ENCODE data around the gene ARMH3.
"Not testable (repeated sequence)": the region's sequence is repeated elsewhere in the genome, so short reads cannot be mapped to it uniquely, and the experiment has no call there.

ARMH3 gene

DNA sequence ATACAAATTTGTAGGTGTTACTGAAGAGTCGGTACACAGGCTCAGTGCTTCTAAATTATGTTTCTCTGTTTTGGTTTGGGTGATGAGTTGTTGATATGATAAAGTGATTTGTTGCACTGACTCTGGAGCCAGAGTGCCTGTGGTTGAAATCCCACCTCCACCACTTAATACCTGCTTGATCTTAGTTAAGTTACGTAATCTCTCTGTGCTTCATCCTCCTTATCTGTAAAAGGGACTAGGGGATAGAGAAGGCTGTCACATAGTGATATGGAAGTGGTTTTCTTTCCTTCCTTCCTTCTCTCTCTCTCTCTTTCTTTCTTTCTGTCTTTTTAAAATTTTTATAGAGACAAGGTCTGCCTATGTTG, 8.5 kb upstream of the ARMH3 start:
- no peaks in the 10 kb centered on the region for H3K27me3 ChIP-seq (replicated peaks; ENCODE audit: control insufficient read depth, insufficient read depth, low read length)
- DNase-seq (ENCODE audit: extremely low read depth, insufficient read length), result no peak
- TF ChIP-seq, protein P1, sequence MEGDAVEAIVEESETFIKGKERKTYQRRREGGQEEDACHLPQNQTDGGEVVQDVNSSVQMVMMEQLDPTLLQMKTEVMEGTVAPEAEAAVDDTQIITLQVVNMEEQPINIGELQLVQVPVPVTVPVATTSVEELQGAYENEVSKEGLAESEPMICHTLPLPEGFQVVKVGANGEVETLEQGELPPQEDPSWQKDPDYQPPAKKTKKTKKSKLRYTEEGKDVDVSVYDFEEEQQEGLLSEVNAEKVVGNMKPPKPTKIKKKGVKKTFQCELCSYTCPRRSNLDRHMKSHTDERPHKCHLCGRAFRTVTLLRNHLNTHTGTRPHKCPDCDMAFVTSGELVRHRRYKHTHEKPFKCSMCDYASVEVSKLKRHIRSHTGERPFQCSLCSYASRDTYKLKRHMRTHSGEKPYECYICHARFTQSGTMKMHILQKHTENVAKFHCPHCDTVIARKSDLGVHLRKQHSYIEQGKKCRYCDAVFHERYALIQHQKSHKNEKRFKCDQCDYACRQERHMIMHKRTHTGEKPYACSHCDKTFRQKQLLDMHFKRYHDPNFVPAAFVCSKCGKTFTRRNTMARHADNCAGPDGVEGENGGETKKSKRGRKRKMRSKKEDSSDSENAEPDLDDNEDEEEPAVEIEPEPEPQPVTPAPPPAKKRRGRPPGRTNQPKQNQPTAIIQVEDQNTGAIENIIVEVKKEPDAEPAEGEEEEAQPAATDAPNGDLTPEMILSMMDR (IDR thresholded peaks at IDR 0.05; ENCODE audit: insufficient read depth, low read length, poor library complexity, severe bottlenecking), result no peak
- peak overlapping the region; percentile 72 for H3K4me3 ChIP-seq (replicated peaks; ENCODE audit: low read depth, low read length)
- H3K36me3 ChIP-seq (ENCODE audit: control insufficient read depth, insufficient read depth, low read length), result peaks cover 12% of the 10 kb centered on the region

DNA sequence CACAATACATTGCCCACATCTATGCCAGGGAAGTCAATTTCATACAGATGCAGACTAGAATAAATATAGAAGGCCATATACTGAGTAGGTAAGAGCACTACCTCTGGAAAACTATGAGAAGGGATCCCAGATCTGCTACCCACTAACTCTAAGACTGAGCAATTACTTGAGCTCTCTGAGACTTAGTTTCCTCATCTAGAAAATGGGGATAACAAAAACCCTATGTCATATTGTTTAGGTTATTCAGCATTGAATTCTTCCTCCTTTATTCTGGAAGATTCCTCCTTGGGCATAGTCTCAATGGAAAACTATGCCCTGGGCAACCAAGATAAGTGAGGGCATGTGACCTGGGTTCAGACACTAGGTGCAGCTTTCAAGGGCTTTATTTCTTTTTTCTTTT, 4.0 kb upstream of the ARMH3 start:
- H3K27me3 ChIP-seq (replicated peaks; ENCODE audit: control insufficient read depth, insufficient read depth, low read length), result no peaks in the 10 kb centered on the region
- H3K36me3 ChIP-seq (ENCODE audit: control insufficient read depth, insufficient read depth, low read length), result no peaks in the 10 kb centered on the region
- DNase-seq (ENCODE audit: extremely low read depth, insufficient read length), result no peak
- TF ChIP-seq, protein P1 (IDR thresholded peaks at IDR 0.05; ENCODE audit: insufficient read depth, low read length, poor library complexity, severe bottlenecking), result no peak
- no peak overlapping the region for H3K4me3 ChIP-seq (replicated peaks; ENCODE audit: low read depth, low read length)

DNA sequence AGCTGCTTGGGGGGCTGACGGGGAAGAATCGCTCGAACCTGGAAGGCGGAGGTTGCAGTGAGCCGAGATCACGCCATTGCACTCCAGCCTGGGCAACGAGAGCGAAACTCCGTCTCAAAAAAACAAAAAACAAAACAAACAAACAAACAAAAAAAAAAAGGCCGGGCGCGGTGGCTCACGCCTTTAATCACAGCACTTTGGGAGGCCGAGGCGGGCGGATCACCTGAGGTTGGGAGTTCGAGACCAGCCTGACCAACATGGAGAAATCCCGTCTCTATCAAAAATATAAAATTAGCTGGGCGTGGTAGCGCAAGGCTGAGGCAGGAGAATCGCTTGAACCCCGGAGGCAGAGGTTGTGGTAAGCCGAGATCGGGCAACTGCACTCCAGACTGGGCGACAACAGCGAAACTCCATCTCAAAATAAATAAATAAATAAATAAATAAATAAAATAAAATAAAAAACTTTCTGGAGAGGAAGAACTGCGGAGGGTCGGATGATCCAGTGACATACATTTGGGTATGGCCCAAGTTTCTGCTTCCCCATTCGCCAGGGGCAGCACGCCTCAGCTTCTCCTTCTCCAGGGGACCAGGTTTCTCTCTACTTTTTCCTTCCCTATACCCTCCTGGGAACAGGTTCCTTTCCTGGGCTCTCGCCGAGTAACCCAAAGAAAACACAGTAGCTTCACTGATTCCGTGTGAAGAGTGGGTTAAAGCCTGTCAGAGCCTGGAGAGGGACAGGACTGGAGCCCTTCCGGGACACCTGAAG, 909 bp downstream of the ARMH3 start:
- DNase-seq (ENCODE audit: extremely low read depth, insufficient read length), result not testable (repeated sequence)

DNA sequence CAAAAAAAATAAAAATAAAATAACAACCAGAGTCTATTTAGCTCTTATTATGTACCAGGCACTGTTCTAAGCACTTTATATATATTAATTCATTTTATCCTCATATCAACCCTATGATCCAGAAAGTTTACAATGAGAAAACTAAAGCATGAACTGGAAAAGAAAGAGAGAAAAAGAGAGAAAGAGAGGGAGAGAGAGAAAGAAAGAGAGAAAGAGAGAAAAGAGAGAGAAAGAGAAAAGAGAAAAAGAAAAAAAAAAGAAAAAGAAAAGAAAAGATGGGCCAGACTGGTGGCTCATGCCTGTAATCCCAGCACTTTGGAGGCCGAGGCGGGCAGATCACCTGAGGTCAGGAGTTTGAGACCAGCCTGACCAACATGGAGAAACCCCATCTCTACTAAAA, 9.9 kb downstream of the ARMH3 start:
- no peak for DNase-seq (ENCODE audit: extremely low read depth, insufficient read length)
- Histone ChIP-seq H3K27me3 (replicated peaks; ENCODE audit: control insufficient read depth, insufficient read depth, low read length) (no peaks in the 10 kb centered on the region), H3K4me3 (replicated peaks; ENCODE audit: low read depth, low read length) (no peak overlapping the region), H3K36me3 (ENCODE audit: control insufficient read depth, insufficient read depth, low read length) (no peaks in the 10 kb centered on the region)
- TF ChIP-seq, protein P1 (IDR thresholded peaks at IDR 0.05; ENCODE audit: insufficient read depth, low read length, poor library complexity, severe bottlenecking), result no peak

More for the DNA sequence above, 909 bp downstream of the ARMH3 start:
- H3K4me3 ChIP-seq (replicated peaks; ENCODE audit: low read depth, low read length), result peak overlapping the region; percentile 96
- H3K27me3 ChIP-seq (replicated peaks; ENCODE audit: control insufficient read depth, insufficient read depth, low read length); H3K36me3 ChIP-seq (ENCODE audit: control insufficient read depth, insufficient read depth, low read length): not testable (repeated sequence)

DNA sequence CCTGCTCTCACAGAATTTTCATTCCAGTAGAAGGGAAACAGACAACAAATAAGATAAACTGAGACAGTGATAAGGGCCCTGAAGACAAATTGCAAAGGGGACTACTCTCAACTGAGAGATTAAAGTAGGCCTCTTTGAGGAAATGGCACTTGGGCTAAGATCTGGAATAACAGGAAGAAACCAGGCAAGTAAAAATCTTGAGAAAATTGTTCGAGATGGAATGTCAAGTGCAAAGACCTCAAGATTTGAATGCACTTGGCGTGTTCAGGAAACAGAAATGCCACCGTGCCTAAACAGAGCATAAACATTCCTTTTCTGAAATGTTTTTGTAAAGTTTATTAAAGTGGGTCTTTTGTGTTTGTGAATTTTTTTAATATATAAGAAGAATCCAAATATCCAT, 10.7 kb downstream of the ARMH3 start:
- no peak for DNase-seq (ENCODE audit: extremely low read depth, insufficient read length)
- Histone ChIP-seq H3K4me3 (replicated peaks; ENCODE audit: low read depth, low read length) (no peak overlapping the region), H3K27me3 (replicated peaks; ENCODE audit: control insufficient read depth, insufficient read depth, low read length) (no peaks in the 10 kb centered on the region), H3K36me3 (ENCODE audit: control insufficient read depth, insufficient read depth, low read length) (no peaks in the 10 kb centered on the region)
- TF ChIP-seq, protein P1 (IDR thresholded peaks at IDR 0.05; ENCODE audit: insufficient read depth, low read length, poor library complexity, severe bottlenecking), result no peak

DNA sequence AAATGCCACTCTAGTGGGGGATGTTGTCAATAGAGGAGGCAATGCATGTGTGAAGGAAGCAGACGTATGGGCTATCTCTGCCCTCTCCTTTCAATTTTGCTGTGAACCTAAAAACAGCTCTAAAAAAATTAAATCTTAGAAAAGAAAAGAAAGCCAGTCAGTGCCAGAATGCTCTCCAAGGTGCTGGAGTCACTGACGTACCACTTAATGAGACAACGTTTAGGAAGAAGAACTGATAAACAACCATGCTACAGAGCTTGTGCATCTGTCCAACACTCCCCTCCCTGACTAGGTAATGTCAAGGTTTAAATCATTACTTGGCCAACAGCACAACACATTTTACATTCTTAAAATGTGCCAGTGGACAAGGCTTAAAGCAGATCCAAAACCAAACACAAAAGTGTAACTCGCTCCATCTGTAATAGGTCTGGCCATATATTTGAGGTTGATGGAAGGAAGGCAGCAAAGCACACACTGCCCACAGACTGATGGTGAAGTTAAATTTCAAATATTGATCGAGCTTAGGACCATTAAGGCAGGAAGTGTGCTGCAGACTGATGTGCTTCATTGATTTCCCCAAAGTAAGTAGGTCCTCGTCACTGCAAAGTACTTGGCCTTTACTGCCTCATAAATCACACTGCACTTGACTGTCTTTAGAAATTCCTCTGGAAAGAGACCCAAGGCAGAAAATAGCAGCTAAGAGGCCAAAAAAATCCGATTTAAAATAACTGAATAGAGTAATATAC, 15.5 kb downstream of the ARMH3 start:
- DNase-seq (ENCODE audit: extremely low read depth, insufficient read length), result no peak
- peaks cover 1% of the 10 kb centered on the region; the same call in 1 of the 2 replicates for H3K36me3 ChIP-seq (ENCODE audit: control insufficient read depth, insufficient read depth, low read length)
- H3K4me3 ChIP-seq (replicated peaks; ENCODE audit: low read depth, low read length), result no peak overlapping the region
- TF ChIP-seq, protein P1 (IDR thresholded peaks at IDR 0.05; ENCODE audit: insufficient read depth, low read length, poor library complexity, severe bottlenecking), result no peak
- H3K27me3 ChIP-seq (replicated peaks; ENCODE audit: control insufficient read depth, insufficient read depth, low read length), result no peaks in the 10 kb centered on the region
